SJSA1 (cell line): Measurements from ENCODE around the gene CCNL1. TPM values are rescaled to one million over a fixed set of nuclear protein-coding genes. Genes with fewer than 3 reads are reported as not detected.
"Not testable (repeated sequence)": the region's sequence is repeated elsewhere in the genome, so short reads cannot be mapped to it uniquely, and the experiment has no call there.

ENCODE experiments used
- DNase-seq, 2 experiments: peaks; one replicate each; pipeline ENCODE4 v3.0.0-alpha.2; 2015 to 2020; ENCODE audit warnings: low spot score in 2 of 2, low read depth in 1 of 2
- H3K27ac ChIP-seq: fragments of 250-450 bp; sonication (Bioruptor Pico); 2 replicates; pipeline ENCODE4 v1.5.1; 2020; ENCODE audit warnings: mild to moderate bottlenecking, moderate library complexity
- H3K27me3 ChIP-seq: fragments of 250-450 bp; sonication (Bioruptor Pico); replicated peaks from 2 replicates; pipeline ENCODE4 v1.5.1; 2020; ENCODE audit warnings: mild to moderate bottlenecking, moderate library complexity
- H3K36me3 ChIP-seq: fragments of 250-450 bp; sonication (Bioruptor Pico); 2 replicates; pipeline ENCODE4 v1.5.1; 2020; ENCODE audit warnings: mild to moderate bottlenecking
- H3K4me1 ChIP-seq: fragments of 250-450 bp; sonication (Bioruptor Pico); replicated peaks from 2 replicates; pipeline ENCODE4 v1.6.1; 2021; ENCODE audit warnings: mild to moderate bottlenecking
- H3K4me3 ChIP-seq: fragments of 250-450 bp; sonication (Bioruptor Pico); 2 replicates; pipeline ENCODE4 v1.5.1; 2020; ENCODE audit warnings: mild to moderate bottlenecking
- H3K9me3 ChIP-seq: fragments of 250-450 bp; sonication (Bioruptor Pico); replicated peaks from 2 replicates; pipeline ENCODE4 v1.5.1; 2020; ENCODE audit warnings: mild to moderate bottlenecking
- total RNA-seq: library from RNA; depleted of rRNA; stranded (reverse); fragments of >200 nt; shearing (Covaris generic); gene quantifications from 2 replicates; pipeline ENCODE4 v1.2.3, GENCODE V29; 2014; rRNA removed

CCNL1 gene
- 65.1 and 92.6 TPM in 2 replicates for total RNA-seq

DNA sequence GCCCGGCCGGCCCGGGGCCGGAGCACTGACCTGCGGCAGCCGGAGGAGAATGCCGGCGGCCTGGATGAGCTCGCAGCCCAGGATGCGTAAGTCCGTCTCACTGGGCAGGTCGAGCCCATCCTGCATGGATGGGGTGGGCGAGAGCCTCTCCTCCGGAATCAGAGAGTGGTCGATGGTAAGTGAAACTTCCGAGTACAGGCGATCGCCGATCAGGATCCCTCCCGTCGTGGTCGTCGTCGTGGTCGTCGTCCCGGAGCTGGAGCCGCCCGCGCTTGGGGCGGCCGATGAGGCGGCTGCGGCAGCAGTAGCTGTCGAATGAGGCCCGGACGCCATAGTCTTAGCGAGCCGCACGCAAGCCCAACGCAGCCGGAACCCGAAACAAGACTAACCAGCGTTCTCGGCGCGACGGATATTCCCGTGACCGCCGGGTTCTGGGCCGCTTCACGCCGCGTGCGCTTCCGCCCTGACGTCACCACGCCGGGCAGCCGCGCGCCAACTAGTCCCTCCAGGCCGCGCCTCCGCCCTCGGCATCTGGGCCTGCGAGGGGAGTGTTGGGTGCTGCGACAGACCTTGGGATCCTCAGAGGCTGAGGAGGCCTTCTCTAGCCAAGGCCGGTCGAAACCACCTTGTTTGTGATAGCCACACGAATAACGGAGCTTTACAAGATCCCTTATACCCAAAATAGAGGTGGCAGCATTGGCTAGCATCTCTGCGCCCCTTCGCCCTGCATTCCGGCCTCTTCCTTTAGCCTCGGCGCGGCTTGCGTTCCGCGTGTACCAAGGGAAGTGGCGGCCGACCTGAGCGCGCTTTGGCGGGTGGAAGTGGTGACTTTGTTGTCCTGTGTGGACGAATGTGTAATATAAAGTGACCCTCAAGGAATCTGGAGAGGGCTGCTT, at the start of gene CCNL1:
TSS of gene CCNL1 (minus strand) at position 386 of the 896 bp plus-strand sequence. CDS start at position 333, 53 bp downstream.
- Histone ChIP-seq H3K27me3 (no peaks in the 10 kb centered on the region), H3K27ac (peak within 1 kb of the TSS; percentile 99), H3K36me3 (peaks cover 49% of the 10 kb centered on the region), H3K9me3 (no peaks in the 10 kb centered on the region), H3K4me3 (peak within 1 kb of the TSS; percentile 80), H3K4me1 (peaks cover 42% of the 10 kb centered on the region)
- DNase-seq, result peak; percentile 95

DNA sequence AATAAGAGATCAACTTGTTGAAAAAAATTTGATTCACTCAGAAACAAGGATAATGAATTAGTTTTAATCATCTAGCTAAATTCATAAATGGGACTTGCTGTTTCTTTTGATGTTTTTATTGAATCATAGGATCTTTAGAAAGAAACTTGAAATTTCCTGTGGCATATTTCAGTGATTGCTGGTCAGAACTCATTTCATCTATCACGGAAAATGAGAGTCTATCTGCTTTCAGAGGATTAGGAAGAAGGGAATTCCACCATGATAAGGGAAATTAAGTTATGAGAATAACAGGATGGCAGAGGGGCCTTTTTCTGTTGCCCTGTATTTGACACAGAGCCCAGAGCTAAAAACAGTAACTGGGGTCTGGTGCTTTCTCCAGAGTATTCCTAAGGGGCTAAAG, 44.9 kb upstream of the CCNL1 start:
- H3K36me3 ChIP-seq, result no peaks in the 10 kb centered on the region
- no peaks in the 10 kb centered on the region for H3K4me1 ChIP-seq
- H3K9me3 ChIP-seq, result no peaks in the 10 kb centered on the region
- DNase-seq, result no peak
- no peak overlapping the region for H3K4me3 ChIP-seq
- no peak overlapping the region for H3K27ac ChIP-seq
- H3K27me3 ChIP-seq, result no peaks in the 10 kb centered on the region

DNA sequence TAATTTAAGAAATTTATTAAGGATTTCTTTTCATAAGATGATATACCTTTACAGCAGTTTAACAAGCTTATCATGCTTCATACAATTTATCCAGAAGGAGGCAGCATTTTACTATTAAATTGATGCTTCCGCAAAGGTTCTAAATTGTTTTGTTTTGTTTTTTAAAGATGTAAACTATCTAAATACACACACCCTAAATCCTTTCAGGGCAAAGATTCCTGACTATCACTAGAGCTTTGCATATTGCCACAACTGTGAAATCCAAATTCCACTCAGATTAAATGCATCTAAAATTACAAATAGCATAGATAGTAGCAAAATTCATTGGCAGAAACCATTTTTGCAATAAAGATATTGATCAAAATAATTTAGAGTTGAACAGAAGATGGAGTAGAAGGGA, 44.5 kb upstream of the CCNL1 start:
- Histone ChIP-seq H3K36me3 (no peaks in the 10 kb centered on the region), H3K27ac (no peak overlapping the region), H3K4me1 (no peaks in the 10 kb centered on the region), H3K9me3 (no peaks in the 10 kb centered on the region), H3K4me3 (no peak overlapping the region), H3K27me3 (no peaks in the 10 kb centered on the region)
- DNase-seq, result peak in 1 of 2 experiments; percentile 34

DNA sequence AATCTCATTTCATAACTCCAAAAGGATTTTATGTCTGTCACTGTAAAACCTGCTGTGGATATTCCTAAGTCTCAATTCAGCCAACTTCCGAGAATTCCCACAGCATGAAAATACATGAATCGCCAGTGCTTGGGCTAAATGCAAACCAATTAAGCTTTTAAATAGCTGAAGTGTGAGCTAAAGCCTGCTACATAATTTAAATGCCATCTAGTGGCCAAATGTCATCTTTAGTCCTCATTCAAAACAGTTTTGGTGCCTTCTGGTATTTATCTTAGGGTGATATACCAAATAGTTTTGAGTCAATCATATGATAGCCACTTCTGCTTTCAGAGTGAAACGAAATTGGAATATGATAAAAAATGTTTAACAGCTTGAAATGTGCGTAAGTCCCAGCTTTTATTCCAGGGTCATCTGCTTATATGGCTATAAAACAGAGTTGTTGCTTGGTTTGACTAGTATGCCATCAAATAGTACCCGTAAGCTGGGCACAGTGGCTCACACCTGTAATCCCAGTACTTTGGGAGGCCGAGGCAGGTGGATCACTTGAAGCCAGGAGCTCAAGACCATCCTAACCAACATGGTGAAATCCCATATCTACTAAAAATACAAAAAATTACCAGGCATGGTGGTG, 41.8 kb upstream of the CCNL1 start:
- no peaks in the 10 kb centered on the region for H3K9me3 ChIP-seq
- no peaks in the 10 kb centered on the region for H3K4me1 ChIP-seq
- no peak overlapping the region for H3K27ac ChIP-seq
- H3K27me3 ChIP-seq, result no peaks in the 10 kb centered on the region
- no peak overlapping the region for H3K4me3 ChIP-seq
- H3K36me3 ChIP-seq, result no peaks in the 10 kb centered on the region
- DNase-seq, result peak in 1 of 2 experiments; percentile 9

DNA sequence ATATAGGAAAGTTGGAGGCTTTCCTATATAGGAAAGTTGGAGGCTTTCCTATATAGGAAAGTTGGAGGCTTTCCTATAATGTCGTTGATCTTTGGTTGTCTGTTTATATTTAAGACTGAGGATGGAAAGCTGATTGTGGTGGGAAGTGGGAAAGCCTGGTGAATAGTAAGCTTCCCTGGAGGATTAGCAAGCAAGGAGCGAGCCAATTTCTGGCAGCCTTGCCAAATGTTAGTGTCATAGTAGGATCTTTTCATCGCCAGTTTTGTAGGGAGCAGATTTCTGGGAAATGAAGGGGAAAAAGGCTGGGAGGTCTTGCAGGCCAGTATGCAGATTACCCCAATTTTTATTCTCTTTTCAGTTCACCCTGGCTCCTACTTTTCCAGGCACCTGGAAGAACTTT, 39.9 kb upstream of the CCNL1 start:
- DNase-seq, result no peak
- Histone ChIP-seq H3K36me3 (no peaks in the 10 kb centered on the region), H3K9me3 (no peaks in the 10 kb centered on the region), H3K4me3 (no peak overlapping the region), H3K27me3 (no peaks in the 10 kb centered on the region), H3K27ac (no peak overlapping the region), H3K4me1 (no peaks in the 10 kb centered on the region)

DNA sequence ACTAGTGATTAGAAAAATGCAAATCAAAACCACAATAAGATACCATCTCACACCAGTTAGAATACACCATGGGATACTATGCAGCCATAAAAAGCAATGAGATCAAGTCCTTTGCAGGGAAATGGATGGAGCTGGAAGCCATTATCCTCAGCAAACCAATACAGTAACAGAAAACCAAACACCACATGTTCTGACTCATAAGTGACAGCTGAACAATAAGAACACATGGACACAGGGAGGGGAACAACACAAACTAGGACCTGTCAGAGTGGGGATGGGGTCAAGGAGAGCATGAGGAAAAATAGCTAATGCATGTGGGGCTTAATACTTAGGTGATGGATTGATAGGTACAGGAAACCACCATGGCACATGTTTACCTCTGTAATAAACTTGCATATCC, 36.0 kb upstream of the CCNL1 start:
- no peaks in the 10 kb centered on the region for H3K9me3 ChIP-seq
- H3K4me1 ChIP-seq, result no peaks in the 10 kb centered on the region
- no peak overlapping the region for H3K27ac ChIP-seq
- H3K4me3 ChIP-seq, result no peak overlapping the region
- no peaks in the 10 kb centered on the region for H3K36me3 ChIP-seq
- no peak for DNase-seq
- no peaks in the 10 kb centered on the region for H3K27me3 ChIP-seq

DNA sequence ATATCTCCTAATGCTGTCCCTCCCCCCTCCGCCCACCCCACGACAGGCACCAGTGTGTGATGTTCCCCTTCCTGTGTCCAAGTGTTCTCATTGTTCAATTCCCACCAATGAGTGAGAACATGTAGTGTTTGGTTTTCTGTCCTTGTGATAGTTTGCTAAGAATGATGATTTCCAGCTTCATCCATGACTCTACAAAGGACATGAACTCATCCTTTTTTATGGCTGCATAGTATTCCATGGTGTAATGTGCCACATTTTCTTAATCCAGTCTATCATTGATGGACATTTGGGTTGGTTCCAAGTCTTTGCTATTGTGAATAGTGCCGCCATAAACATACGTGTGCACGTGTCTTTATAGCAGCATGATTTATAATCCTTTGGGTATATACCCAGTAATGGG, 31.2 kb upstream of the CCNL1 start:
- not testable (repeated sequence) for DNase-seq, H3K27me3 ChIP-seq, H3K4me3 ChIP-seq, H3K27ac ChIP-seq, H3K4me1 ChIP-seq, H3K36me3 ChIP-seq
- peaks cover 10% of the 10 kb centered on the region for H3K9me3 ChIP-seq

DNA sequence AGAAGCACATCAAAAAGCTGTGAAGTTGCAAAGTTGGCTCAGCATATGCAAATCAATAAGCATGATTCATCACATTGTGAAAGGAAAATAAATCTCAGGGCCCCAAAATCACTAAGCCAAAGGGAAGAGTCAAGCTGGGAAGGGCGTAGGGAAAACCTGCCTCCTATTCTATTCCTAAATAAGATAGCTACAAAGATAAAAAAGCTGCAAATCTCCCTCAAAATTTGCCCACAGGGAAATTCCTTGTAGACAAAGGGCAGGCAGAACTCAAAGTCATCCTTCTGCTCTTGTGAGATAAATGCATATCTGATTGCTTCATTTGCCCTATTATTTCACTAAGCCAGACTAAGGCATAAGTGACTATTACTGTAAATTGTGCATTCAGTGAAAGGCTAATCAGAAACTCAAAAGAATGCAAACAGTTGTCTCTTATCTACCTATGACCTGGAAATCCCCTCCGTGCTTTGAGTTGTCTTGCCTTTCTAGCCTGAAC, 30.5 kb upstream of the CCNL1 start:
- Histone ChIP-seq H3K27ac (no peak overlapping the region), H3K4me1 (no peaks in the 10 kb centered on the region), H3K36me3 (no peaks in the 10 kb centered on the region), H3K4me3 (no peak overlapping the region), H3K9me3 (peaks cover 10% of the 10 kb centered on the region), H3K27me3 (no peaks in the 10 kb centered on the region)
- DNase-seq, result no peak

DNA sequence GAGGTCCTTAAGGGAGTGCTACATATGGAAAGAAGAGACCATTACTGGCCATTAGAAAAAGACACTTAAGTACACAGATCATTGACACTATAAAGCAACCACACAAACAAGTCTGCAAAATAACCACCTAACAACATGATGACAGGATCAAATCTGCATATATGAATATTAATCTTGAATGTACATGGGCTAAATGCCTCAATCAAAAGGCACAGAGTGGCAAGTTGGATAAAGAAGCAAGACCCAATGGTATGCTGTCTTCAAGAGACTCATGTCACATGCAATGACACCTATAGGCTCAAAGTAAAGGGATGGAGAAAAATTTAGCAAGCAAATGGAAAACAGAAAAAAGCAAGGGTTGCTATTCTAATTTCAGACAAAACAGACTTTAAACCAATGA, 28.4 kb upstream of the CCNL1 start:
- H3K9me3 ChIP-seq, result peaks cover 10% of the 10 kb centered on the region
- H3K4me3 ChIP-seq, result no peak overlapping the region
- no peak overlapping the region for H3K27ac ChIP-seq
- no peaks in the 10 kb centered on the region for H3K36me3 ChIP-seq
- no peaks in the 10 kb centered on the region for H3K4me1 ChIP-seq
- no peaks in the 10 kb centered on the region for H3K27me3 ChIP-seq
- no peak for DNase-seq

DNA sequence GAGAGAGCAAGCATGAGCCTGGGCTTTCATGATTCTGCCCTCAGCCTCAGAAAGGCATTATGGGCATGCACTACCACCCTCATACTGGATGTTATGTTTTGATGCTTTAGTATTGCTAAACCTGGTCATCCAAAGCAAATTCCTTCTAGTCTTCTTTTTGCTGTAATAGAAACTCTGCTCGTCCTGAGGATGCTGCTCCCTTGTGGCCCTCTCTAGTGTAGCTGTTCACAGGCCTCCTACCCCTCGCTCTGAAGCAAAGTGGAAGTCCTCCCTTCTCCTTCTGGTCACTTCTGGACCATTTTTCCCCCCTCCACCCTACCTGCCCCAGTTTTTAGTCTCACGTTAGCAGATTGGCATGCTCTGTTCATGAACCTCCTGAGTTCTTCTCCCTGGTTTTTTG, 22.9 kb upstream of the CCNL1 start:
- H3K9me3 ChIP-seq, result no peaks in the 10 kb centered on the region
- DNase-seq, result no peak
- no peaks in the 10 kb centered on the region for H3K36me3 ChIP-seq
- H3K4me1 ChIP-seq, result no peaks in the 10 kb centered on the region
- no peak overlapping the region for H3K4me3 ChIP-seq
- H3K27ac ChIP-seq, result no peak overlapping the region
- H3K27me3 ChIP-seq, result no peaks in the 10 kb centered on the region

DNA sequence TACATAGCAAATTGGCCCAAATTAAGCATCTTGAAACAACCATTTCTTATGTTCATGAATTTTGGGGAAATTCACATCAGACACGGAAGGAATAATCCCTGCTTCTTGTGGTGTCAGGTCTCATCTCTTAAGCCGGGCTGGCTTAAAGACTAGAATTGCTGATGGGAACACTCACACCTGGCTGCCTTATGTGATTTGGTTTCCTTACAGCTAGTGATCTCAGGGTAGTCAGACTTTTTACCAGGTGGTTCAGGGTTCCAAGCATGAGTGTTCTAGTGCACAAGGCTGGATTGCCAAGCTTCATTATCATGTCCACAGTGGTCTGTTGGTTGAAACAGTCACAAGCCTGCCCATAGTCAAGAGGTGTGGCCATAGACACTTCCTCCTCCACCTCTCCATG, 20.3 kb upstream of the CCNL1 start:
- H3K27ac ChIP-seq, result no peak overlapping the region
- H3K27me3 ChIP-seq, result no peaks in the 10 kb centered on the region
- no peak overlapping the region for H3K4me3 ChIP-seq
- DNase-seq, result no peak
- no peaks in the 10 kb centered on the region for H3K36me3 ChIP-seq
- H3K9me3 ChIP-seq, result no peaks in the 10 kb centered on the region
- peaks cover 8% of the 10 kb centered on the region for H3K4me1 ChIP-seq

DNA sequence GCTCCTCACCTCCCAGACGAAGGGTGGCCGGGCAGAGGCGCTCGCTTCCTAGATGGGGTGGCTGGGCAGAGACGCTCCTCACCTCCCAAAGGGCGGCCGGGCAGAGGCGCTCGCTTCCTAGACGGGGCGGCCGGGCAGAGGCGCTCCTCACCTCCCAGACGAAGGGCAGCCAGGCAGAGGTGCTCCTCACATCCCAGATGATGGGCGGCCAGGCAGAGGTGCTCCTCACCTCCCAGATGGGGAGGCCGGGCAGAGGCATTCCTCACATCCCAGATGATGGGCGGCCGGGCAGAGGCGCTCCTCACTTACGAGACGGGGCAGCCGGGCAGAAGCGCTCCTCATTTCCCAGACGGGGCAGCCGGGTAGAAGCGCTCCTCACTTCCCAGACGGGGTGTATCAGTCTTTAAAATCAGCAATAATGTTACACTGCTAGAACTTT, 19.4 kb upstream of the CCNL1 start:
- Histone ChIP-seq H3K27ac (no peak overlapping the region), H3K4me1 (peaks cover 9% of the 10 kb centered on the region), H3K9me3 (no peaks in the 10 kb centered on the region), H3K36me3 (no peaks in the 10 kb centered on the region), H3K4me3 (no peak overlapping the region), H3K27me3 (no peaks in the 10 kb centered on the region)
- no peak for DNase-seq

DNA sequence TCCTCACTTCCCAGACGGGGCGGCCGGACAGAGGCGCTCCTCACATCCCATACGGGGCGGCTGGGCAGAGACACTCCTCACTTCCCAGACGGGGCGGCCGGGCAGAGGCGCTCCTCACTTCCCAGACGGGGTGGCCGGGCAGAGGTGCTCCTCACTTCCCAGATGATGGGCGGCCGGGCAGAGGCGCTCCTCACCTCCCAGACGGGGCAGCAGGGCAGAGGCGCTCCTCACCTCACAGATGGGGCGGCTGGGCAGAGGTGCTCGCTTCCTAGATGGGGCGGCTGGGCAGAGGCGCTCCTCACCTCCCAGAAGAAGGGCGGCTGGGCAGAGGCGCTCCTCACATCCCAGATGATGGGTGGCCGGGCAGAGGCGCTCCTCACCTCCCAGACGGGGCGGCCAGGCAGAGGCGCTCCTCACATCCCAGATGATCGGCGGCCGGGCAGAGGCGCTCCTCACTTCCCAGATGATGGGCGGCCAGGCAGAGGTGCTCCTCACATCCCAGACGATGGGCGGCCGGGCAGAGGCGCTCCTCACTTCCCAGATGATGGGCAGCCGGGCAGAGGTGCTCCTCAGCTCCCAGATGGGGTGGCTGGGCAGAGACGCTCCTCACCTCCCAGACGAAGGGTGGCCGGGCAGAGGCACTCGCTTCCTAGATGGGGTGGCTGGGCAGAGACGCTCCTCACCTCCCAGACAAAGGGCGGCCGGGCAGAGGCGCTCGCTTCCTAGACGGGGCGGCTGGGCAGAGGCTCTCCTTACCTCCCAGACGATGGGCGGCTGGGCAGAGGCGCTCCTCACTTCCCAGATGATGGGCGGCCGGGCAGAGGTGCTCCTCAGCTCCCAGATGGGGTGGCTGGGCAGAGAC, 18.8 kb upstream of the CCNL1 start:
- not testable (repeated sequence) for H3K4me3 ChIP-seq, H3K36me3 ChIP-seq, H3K27me3 ChIP-seq, DNase-seq, H3K27ac ChIP-seq, H3K9me3 ChIP-seq
- H3K4me1 ChIP-seq, result peaks cover 15% of the 10 kb centered on the region
